Measurements from ENCODE around the gene C16orf78.

- TF ChIP-seq POLR2A (IDR thresholded peaks at IDR 0.05) (no peak), CTCF (IDR thresholded peaks at IDR 0.05) (no peak), POLR2AphosphoS5 (IDR thresholded peaks at IDR 0.05) (no peak)
Observed at GRCh38 chr16:49439050-49439449, 65.4 kb downstream of the C16orf78 start.
